ENCODE results near the gene SERINC1.

SERINC1 gene

GRCh38 chr6:122476131-122476530 lies 4.5 kb upstream of the SERINC1 start:
- TF ChIP-seq POLR2AphosphoS5 (IDR thresholded peaks at IDR 0.05; ENCODE audit: low read depth, low read length) (no peak), REST (IDR thresholded peaks at IDR 0.05; ENCODE audit: insufficient read depth in 1 of 2, low read depth in 2 of 2, low read length in 2 of 2) (no peak), FOXP2 (optimal IDR thresholded peaks at IDR 0.05; ENCODE audit: borderline replicate concordance, extremely low read depth, extremely low read length, insufficient read depth) (no peak), SIN3A (IDR thresholded peaks at IDR 0.05; ENCODE audit: borderline replicate concordance, insufficient read depth, low read length) (no peak), TAF1 (IDR thresholded peaks at IDR 0.05; ENCODE audit: borderline replicate concordance, insufficient read depth, low read length) (no peak)

GRCh38 chr6:122472022-122472340 lies 374 bp upstream of the SERINC1 start:
- no peak for TF ChIP-seq FOXP2 (optimal IDR thresholded peaks at IDR 0.05; ENCODE audit: borderline replicate concordance, extremely low read depth, extremely low read length, insufficient read depth)
- no peak; a peak in 1 of 4 replicates for TF ChIP-seq REST (IDR thresholded peaks at IDR 0.05; ENCODE audit: insufficient read depth in 1 of 2, low read depth in 2 of 2, low read length in 2 of 2)
- TF ChIP-seq POLR2AphosphoS5 (IDR thresholded peaks at IDR 0.05; ENCODE audit: low read depth, low read length): no peak; the same call in 1 of the 2 replicates
- TF ChIP-seq TAF1 (IDR thresholded peaks at IDR 0.05; ENCODE audit: borderline replicate concordance, insufficient read depth, low read length): no peak
- TF ChIP-seq SIN3A (IDR thresholded peaks at IDR 0.05; ENCODE audit: borderline replicate concordance, insufficient read depth, low read length): no peak

- TF ChIP-seq FOXP2 (optimal IDR thresholded peaks at IDR 0.05; ENCODE audit: borderline replicate concordance, extremely low read depth, extremely low read length, insufficient read depth) (no peak), SIN3A (IDR thresholded peaks at IDR 0.05; ENCODE audit: borderline replicate concordance, insufficient read depth, low read length) (no peak), POLR2AphosphoS5 (IDR thresholded peaks at IDR 0.05; ENCODE audit: low read depth, low read length) (no peak), REST (IDR thresholded peaks at IDR 0.05; ENCODE audit: insufficient read depth in 1 of 2, low read depth in 2 of 2, low read length in 2 of 2) (no peak), TAF1 (IDR thresholded peaks at IDR 0.05; ENCODE audit: borderline replicate concordance, insufficient read depth, low read length) (no peak)
These were observed 9.7 kb downstream of the SERINC1 start for GRCh38 chr6:122461885-122462284.

GRCh38 chr6:122459240-122459639 lies 12.4 kb downstream of the SERINC1 start:
- TF ChIP-seq POLR2AphosphoS5 (IDR thresholded peaks at IDR 0.05; ENCODE audit: low read depth, low read length): no peak

GRCh38 chr6:122458087-122458486 lies 13.5 kb downstream of the SERINC1 start:
- TF ChIP-seq SIN3A (IDR thresholded peaks at IDR 0.05; ENCODE audit: borderline replicate concordance, insufficient read depth, low read length): no peak
- no peak for TF ChIP-seq TAF1 (IDR thresholded peaks at IDR 0.05; ENCODE audit: borderline replicate concordance, insufficient read depth, low read length)
- TF ChIP-seq POLR2AphosphoS5 (IDR thresholded peaks at IDR 0.05; ENCODE audit: low read depth, low read length): no peak
- no peak for TF ChIP-seq REST (IDR thresholded peaks at IDR 0.05; ENCODE audit: insufficient read depth in 1 of 2, low read depth in 2 of 2, low read length in 2 of 2)
- TF ChIP-seq FOXP2 (optimal IDR thresholded peaks at IDR 0.05; ENCODE audit: borderline replicate concordance, extremely low read depth, extremely low read length, insufficient read depth): no peak
